Measurements from ENCODE around the gene KCNIP2. TPM values are rescaled to one million over a fixed set of nuclear protein-coding genes. Genes with fewer than 3 reads are reported as not detected.
"Not testable (repeated sequence)": the region's sequence is repeated elsewhere in the genome, so short reads cannot be mapped to it uniquely, and the experiment has no call there.

KCNIP2 gene
- total and polyA plus RNA-seq, 4 donors, result 3.9 to 9.0 (median 4.3) TPM; not detected in 1

DNA sequence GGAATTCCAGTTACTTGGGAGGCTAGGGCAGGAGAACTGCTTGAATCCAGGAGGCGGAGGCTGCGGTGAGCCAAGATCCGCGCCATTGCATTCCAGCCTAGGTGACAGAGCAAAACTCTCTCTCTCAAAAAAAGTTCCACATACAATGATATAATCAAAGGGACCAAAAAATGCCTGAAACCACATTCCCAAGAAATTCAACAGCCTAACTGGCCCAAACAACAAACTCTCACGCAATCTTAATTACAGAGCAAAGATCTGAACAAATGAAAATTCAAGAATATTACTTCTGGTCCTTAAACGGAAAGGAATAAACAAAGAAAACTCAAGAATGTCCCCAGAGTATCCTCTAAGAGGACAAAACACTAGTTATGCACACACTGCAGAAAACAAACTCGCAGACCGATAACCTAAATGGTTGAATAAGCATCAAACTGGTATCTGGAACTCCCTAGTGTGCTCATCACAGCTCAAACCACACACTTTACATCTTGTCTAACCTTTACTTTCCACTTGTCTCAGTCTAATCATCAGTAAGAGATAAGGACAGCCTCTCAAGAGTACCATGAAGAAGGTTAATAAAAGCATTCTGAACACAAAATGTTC, 29.0 kb downstream of the KCNIP2 start:
- ATAC-seq (ENCODE audit: low FRiP score) (no peak), DNase-seq (no peak)
- Histone ChIP-seq H3K27ac (ENCODE audit: low read depth in 1 of 2, low read length in 2 of 2) (no peak overlapping the region), H3K9me3 (ENCODE audit: control insufficient read depth, low read length) (no peaks in the 10 kb centered on the region), H3K4me1 (ENCODE audit: control insufficient read depth in 1 of 2, insufficient read depth in 2 of 2, low read length in 2 of 2) (peaks cover 0 to 2% of the 10 kb centered on the region in 2 donors), H3K4me3 (ENCODE audit: low read length in 2 of 2) (peak overlapping the region; percentile 11 to 90), H3K27me3 (ENCODE audit: control insufficient read depth in 1 of 2, insufficient read depth in 2 of 2, low read length in 1 of 2) (no peaks in the 10 kb centered on the region), H3K36me3 (ENCODE audit: control insufficient read depth in 1 of 2, insufficient read depth in 2 of 2, low read length in 1 of 2) (no peaks in the 10 kb centered on the region)
- 54 to 64% methylated on average over 8 of the region's 8 CpGs for WGBS, 2 donors
- intact Hi-C loops (cut with DNase I), result no loop called here

DNA sequence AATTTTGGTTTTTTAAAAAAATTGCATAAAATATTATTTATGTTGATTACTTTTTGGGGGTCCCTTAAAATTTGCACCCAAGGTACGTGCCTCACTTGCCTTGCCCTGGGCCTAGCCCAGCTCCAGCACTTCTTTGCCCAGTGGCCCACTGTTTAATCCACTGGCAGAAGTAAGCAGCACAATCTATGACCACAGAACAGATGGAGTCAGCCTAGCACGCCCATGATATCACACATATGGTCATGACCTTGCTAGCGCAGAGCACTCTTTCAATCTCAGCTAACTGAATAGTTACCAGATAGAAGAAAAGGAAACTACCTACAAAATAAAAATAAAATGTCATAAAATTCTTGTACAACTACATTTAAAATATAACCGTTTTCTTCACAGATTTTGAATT, 31.0 kb downstream of the KCNIP2 start:
- Histone ChIP-seq H3K9me3 (ENCODE audit: control insufficient read depth, low read length) (no peaks in the 10 kb centered on the region), H3K36me3 (ENCODE audit: control insufficient read depth in 1 of 2, insufficient read depth in 2 of 2, low read length in 1 of 2) (no peaks in the 10 kb centered on the region), H3K27ac (ENCODE audit: low read depth in 1 of 2, low read length in 2 of 2) (no peak overlapping the region), H3K4me3 (ENCODE audit: low read length in 2 of 2) (no peak overlapping the region), H3K27me3 (ENCODE audit: control insufficient read depth in 1 of 2, insufficient read depth in 2 of 2, low read length in 1 of 2) (no peaks in the 10 kb centered on the region), H3K4me1 (ENCODE audit: control insufficient read depth in 1 of 2, insufficient read depth in 2 of 2, low read length in 2 of 2) (peaks cover 0 to 2% of the 10 kb centered on the region in 2 donors)
- DNase-seq (peak in 1 of 2 donors; percentile 24), ATAC-seq (ENCODE audit: low FRiP score) (no peak)
- WGBS, 2 donors, result 72 to 75% methylated on average over 4 of the region's 4 CpGs
- intact Hi-C loops (cut with DNase I), result no loop called here

- H3K4me1 ChIP-seq (ENCODE audit: control insufficient read depth in 1 of 2, insufficient read depth in 2 of 2, low read length in 2 of 2), result no peaks in the 10 kb centered on the region
- H3K27me3 ChIP-seq (ENCODE audit: control insufficient read depth in 1 of 2, insufficient read depth in 2 of 2, low read length in 1 of 2), result no peaks in the 10 kb centered on the region
- intact Hi-C loops (cut with DNase I), result no loop called here
- H3K27ac ChIP-seq (ENCODE audit: low read depth in 1 of 2, low read length in 2 of 2), result no peak overlapping the region
- H3K4me3 ChIP-seq (ENCODE audit: low read length in 2 of 2), result no peak overlapping the region
- WGBS, 2 donors, result 59 to 61% methylated on average over 1 of the region's 1 CpG
- ATAC-seq (ENCODE audit: low FRiP score) (no peak), DNase-seq (no peak)
- H3K9me3 ChIP-seq (ENCODE audit: control insufficient read depth, low read length), result no peaks in the 10 kb centered on the region
- H3K36me3 ChIP-seq (ENCODE audit: control insufficient read depth in 1 of 2, insufficient read depth in 2 of 2, low read length in 1 of 2), result peaks cover 2% of the 10 kb centered on the region in 2 donors
Measured at GRCh38 chr10:101807158-101807557, 36.4 kb downstream of the KCNIP2 start.

- WGBS, 2 donors, result 59 to 61% methylated on average over 4 of the region's 4 CpGs
Measured at GRCh38 chr10:101803511-101803910, 40.1 kb downstream of the KCNIP2 start.

DNA sequence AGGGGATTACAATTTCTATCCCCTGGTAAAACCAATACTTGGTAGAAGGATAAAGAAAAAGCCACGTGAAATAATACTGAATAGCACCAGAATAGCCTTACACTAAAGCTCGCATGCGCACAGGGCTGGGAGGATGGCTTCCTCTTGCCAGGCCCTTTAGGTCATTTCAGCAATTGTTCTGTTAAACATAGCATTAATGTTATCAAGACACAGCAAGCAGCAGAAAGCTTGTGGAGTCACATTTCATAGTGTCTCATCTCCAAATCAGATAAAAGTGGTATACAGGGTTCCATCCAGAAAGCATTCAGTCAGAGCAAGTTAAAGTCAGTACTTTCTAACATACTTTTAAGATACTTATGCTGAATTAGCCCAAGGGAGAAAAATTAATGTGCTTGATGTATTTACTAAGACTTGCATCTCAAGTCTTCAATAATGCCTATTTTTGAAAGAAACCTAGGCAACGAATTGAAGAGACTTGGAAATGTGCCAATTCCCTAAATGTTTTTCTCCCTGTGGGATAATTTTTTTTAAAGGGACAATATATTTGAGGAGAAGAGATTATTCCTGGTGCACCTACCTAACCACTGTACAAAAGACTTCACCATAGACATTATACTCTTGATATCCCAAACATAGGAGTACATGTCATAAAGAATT, 46.1 kb downstream of the KCNIP2 start:
- H3K4me3 ChIP-seq (ENCODE audit: low read length in 2 of 2), result no peak overlapping the region
- intact Hi-C loops (cut with DNase I), result no loop called here
- ATAC-seq (ENCODE audit: low FRiP score) (no peak), DNase-seq (no peak)
- no peaks in the 10 kb centered on the region for H3K27me3 ChIP-seq (ENCODE audit: control insufficient read depth in 1 of 2, insufficient read depth in 2 of 2, low read length in 1 of 2)
- H3K4me1 ChIP-seq (ENCODE audit: control insufficient read depth in 1 of 2, insufficient read depth in 2 of 2, low read length in 2 of 2), result no peaks in the 10 kb centered on the region
- no peak overlapping the region for H3K27ac ChIP-seq (ENCODE audit: low read depth in 1 of 2, low read length in 2 of 2)
- H3K36me3 ChIP-seq (ENCODE audit: control insufficient read depth in 1 of 2, insufficient read depth in 2 of 2, low read length in 1 of 2), result peaks cover 11 to 21% of the 10 kb centered on the region in 2 donors
- 63 to 71% methylated on average over 4 of the region's 4 CpGs for WGBS, 2 donors
- no peaks in the 10 kb centered on the region for H3K9me3 ChIP-seq (ENCODE audit: control insufficient read depth, low read length)

More at GRCh38 chr10:101803511-101803910, 40.1 kb downstream of the KCNIP2 start:
- no peaks in the 10 kb centered on the region for H3K4me1 ChIP-seq (ENCODE audit: control insufficient read depth in 1 of 2, insufficient read depth in 2 of 2, low read length in 2 of 2)
- H3K27ac ChIP-seq (ENCODE audit: low read depth in 1 of 2, low read length in 2 of 2), result no peak overlapping the region
- ATAC-seq (ENCODE audit: low FRiP score), result no peak
- H3K9me3 ChIP-seq (ENCODE audit: control insufficient read depth, low read length), result no peaks in the 10 kb centered on the region
- DNase-seq, result no peak
- H3K4me3 ChIP-seq (ENCODE audit: low read length in 2 of 2), result no peak overlapping the region
- intact Hi-C loops (cut with DNase I), result no loop called here
- no peaks in the 10 kb centered on the region for H3K27me3 ChIP-seq (ENCODE audit: control insufficient read depth in 1 of 2, insufficient read depth in 2 of 2, low read length in 1 of 2)
- H3K36me3 ChIP-seq (ENCODE audit: control insufficient read depth in 1 of 2, insufficient read depth in 2 of 2, low read length in 1 of 2), result peaks cover 6 to 13% of the 10 kb centered on the region in 2 donors

GRCh38 chr10:101793526-101793925, 50.1 kb downstream of the KCNIP2 start:
- WGBS, 2 donors, result 95 to 96% methylated on average over 12 of the region's 12 CpGs
- H3K9me3 ChIP-seq (ENCODE audit: control insufficient read depth, low read length), result no peaks in the 10 kb centered on the region
- H3K4me3 ChIP-seq (ENCODE audit: low read length in 2 of 2), result no peak overlapping the region
- H3K27me3 ChIP-seq (ENCODE audit: control insufficient read depth in 1 of 2, insufficient read depth in 2 of 2, low read length in 1 of 2), result no peaks in the 10 kb centered on the region
- DNase-seq (peak in 1 of 2 donors; percentile 61), ATAC-seq (ENCODE audit: low FRiP score) (no peak)
- H3K4me1 ChIP-seq (ENCODE audit: control insufficient read depth in 1 of 2, insufficient read depth in 2 of 2, low read length in 2 of 2), result no peaks in the 10 kb centered on the region
- no peak overlapping the region for H3K27ac ChIP-seq (ENCODE audit: low read depth in 1 of 2, low read length in 2 of 2)
- peaks cover 11 to 12% of the 10 kb centered on the region in 2 donors for H3K36me3 ChIP-seq (ENCODE audit: control insufficient read depth in 1 of 2, insufficient read depth in 2 of 2, low read length in 1 of 2)
- intact Hi-C loops (cut with DNase I), result no loop called here

DNA sequence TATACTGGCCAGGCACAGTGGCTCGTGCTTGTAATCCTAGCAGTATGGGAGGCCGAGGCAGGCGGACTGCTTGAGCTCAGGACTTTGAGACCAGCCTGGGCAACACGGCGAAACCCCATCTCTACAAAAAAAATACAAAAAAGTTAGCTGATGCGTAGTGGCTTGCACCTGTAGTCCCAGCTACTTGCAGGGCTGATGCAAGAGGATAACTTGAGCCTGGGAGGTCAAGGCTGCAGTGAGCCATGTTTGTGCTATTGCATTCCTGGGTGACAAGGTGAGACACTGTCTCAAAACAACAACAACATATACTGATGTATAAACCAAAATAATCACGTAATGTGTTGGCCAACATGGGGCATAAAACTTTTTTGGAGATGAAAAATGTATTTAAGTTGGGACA, 53.9 kb downstream of the KCNIP2 start:
- ATAC-seq (ENCODE audit: low FRiP score) (no peak), DNase-seq (no peak)
- Histone ChIP-seq H3K4me1 (ENCODE audit: control insufficient read depth in 1 of 2, insufficient read depth in 2 of 2, low read length in 2 of 2) (no peaks in the 10 kb centered on the region), H3K4me3 (ENCODE audit: low read length in 2 of 2) (no peak overlapping the region), H3K36me3 (ENCODE audit: control insufficient read depth in 1 of 2, insufficient read depth in 2 of 2, low read length in 1 of 2) (peaks cover 9 to 10% of the 10 kb centered on the region in 2 donors), H3K27ac (ENCODE audit: low read depth in 1 of 2, low read length in 2 of 2) (no peak overlapping the region), H3K27me3 (ENCODE audit: control insufficient read depth in 1 of 2, insufficient read depth in 2 of 2, low read length in 1 of 2) (no peaks in the 10 kb centered on the region), H3K9me3 (ENCODE audit: control insufficient read depth, low read length) (no peaks in the 10 kb centered on the region)
- WGBS, 2 donors, result 87 to 88% methylated on average over 7 of the region's 7 CpGs
- intact Hi-C loops (cut with DNase I), result no loop called here

GRCh38 chr10:101789231-101789630, 54.4 kb downstream of the KCNIP2 start:
- intact Hi-C loops (cut with DNase I); ATAC-seq (ENCODE audit: low FRiP score); H3K27me3 ChIP-seq (ENCODE audit: control insufficient read depth in 1 of 2, insufficient read depth in 2 of 2, low read length in 1 of 2); H3K27ac ChIP-seq (ENCODE audit: low read depth in 1 of 2, low read length in 2 of 2); H3K4me1 ChIP-seq (ENCODE audit: control insufficient read depth in 1 of 2, insufficient read depth in 2 of 2, low read length in 2 of 2); DNase-seq; H3K4me3 ChIP-seq (ENCODE audit: low read length in 2 of 2); H3K9me3 ChIP-seq (ENCODE audit: control insufficient read depth, low read length): not testable (repeated sequence)
- H3K36me3 ChIP-seq (ENCODE audit: control insufficient read depth in 1 of 2, insufficient read depth in 2 of 2, low read length in 1 of 2), result peaks cover 9 to 10% of the 10 kb centered on the region in 2 donors
- whole genome bisulfite sequencing, 2 donors, result 87 to 88% methylated on average over 9 of the region's 9 CpGs

GRCh38 chr10:101785801-101786200, 57.8 kb downstream of the KCNIP2 start:
- no peak for DNase-seq
- 76 to 77% methylated on average over 2 of the region's 2 CpGs for WGBS, 2 donors
- Histone ChIP-seq H3K4me1 (ENCODE audit: control insufficient read depth in 1 of 2, insufficient read depth in 2 of 2, low read length in 2 of 2) (no peaks in the 10 kb centered on the region), H3K27me3 (ENCODE audit: control insufficient read depth in 1 of 2, insufficient read depth in 2 of 2, low read length in 1 of 2) (no peaks in the 10 kb centered on the region), H3K4me3 (ENCODE audit: low read length in 2 of 2) (no peak overlapping the region), H3K9me3 (ENCODE audit: control insufficient read depth, low read length) (no peaks in the 10 kb centered on the region), H3K36me3 (ENCODE audit: control insufficient read depth in 1 of 2, insufficient read depth in 2 of 2, low read length in 1 of 2) (peaks cover 6 to 7% of the 10 kb centered on the region in 2 donors), H3K27ac (ENCODE audit: low read depth in 1 of 2, low read length in 2 of 2) (no peak overlapping the region)
- no peak for ATAC-seq (ENCODE audit: low FRiP score)
- intact Hi-C loops (cut with DNase I), result no loop called here
